ENCODE data around the gene PAH. TPM values are rescaled to one million over a fixed set of nuclear protein-coding genes. Genes with fewer than 3 reads are reported as not detected.

PAH gene
- polyA plus RNA-seq, 1 of the 3 experiments (the other 2 are of a cell fraction), result not detected

DNA sequence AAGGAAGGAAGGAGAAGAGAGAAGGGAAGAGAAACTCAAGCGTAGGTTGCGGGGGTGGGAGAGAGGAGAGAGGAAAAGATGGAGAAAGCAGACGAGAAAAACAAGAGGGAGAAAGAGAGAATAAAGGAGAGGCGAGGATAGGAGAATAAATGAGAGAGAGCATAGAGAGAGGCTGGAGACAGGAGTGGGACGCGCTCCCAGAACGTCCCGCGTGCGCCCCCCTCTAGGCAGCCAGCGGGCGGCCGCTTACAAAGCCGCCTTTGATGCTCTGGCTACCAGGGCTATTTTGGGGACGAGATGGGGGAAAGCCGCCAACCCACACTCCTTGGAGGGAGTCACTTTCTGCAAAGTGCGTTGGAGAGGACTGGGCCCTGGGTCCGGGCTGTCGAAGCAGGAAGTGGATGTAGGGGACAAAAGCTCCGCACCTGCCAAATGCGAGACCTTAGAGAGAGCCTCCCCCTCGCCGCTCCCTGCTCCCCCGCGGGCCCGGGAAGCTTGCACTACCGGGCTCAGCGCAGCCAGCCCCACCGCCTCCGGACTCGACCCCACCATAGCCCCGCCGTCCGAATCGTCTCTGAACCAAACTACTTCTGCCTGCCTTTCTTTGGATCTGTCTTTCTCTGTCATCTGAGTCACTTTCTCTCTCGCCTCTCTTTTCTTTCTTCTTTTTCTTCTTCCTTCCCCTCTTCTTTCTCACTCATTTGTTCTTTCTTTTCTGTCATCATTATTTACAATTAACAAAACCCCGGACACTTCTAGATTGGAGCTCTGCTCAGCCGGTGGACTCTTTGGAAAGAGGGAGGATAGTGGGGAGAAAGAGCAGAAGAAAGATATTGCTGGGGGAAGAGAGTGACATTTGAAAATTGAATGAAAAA is 48.5 kb upstream of the PAH start:
- no peaks in the 10 kb centered on the region for H3K9me3 ChIP-seq
- H4K20me1 ChIP-seq (ENCODE audit: insufficient read depth), result no peaks in the 10 kb centered on the region
- no peak overlapping the region for H3K27ac ChIP-seq (ENCODE audit: low read depth in 2 of 2, low read length in 1 of 2)
- H3F3A ChIP-seq (replicated peaks; ENCODE audit: insufficient read depth), result no peaks in the 10 kb centered on the region
- no peak overlapping the region; a peak in 1 of 4 replicates for H3K4me3 ChIP-seq (ENCODE audit: low read depth in 2 of 2, low read length in 1 of 2)
- H3K36me3 ChIP-seq (replicated peaks in 1 of 2; ENCODE audit: control insufficient read depth in 1 of 2, insufficient read depth in 2 of 2, low read length in 1 of 2), result no peaks in the 10 kb centered on the region
- H3K9ac ChIP-seq, result no peak overlapping the region
- H3K9me2 ChIP-seq, result no peaks in the 10 kb centered on the region
- ChIA-PET CTCF (interaction anchor here (1.7 kb wide), 1 partner anchor 17 kb away, joined by 4 read pairs; no protein-coding TSS in a partner anchor), POLR2A (no interaction called here)
- H2AFZ ChIP-seq (ENCODE audit: low read depth), result no peak overlapping the region
- peaks cover 0 to 4% of the 10 kb centered on the region in 2 experiments; a peak in 1 of 4 replicates for H3K4me1 ChIP-seq (ENCODE audit: control insufficient read depth in 1 of 2, insufficient read depth in 2 of 2, low read depth in 1 of 2, low read length in 1 of 2)
- WGBS (ENCODE audit: low lambda C conversion rate), result 35% methylated on average over 30 of the region's 38 CpGs
- no peaks in the 10 kb centered on the region for H3K27me3 ChIP-seq (ENCODE audit: insufficient read depth)
- H3K4me2 ChIP-seq, result no peak overlapping the region
- TF ChIP-seq SMC3 (IDR thresholded peaks at IDR 0.05; ENCODE audit: low read depth, low read length) (no peak), FOXJ3 (CRISPR knock-in tag; IDR thresholded peaks at IDR 0.05) (no peak), FOSL2 (IDR thresholded peaks at IDR 0.05; ENCODE audit: borderline replicate concordance, low read depth) (no peak), GATA2 (CRISPR knock-in tag; IDR thresholded peaks at IDR 0.05) (no peak), EP300 (IDR thresholded peaks at IDR 0.05; ENCODE audit: borderline replicate concordance in 1 of 2, low read depth in 1 of 2, low read length in 1 of 2) (no peak), RAD21 (IDR thresholded peaks at IDR 0.05; ENCODE audit: low read length) (no peak), SIN3A (IDR thresholded peaks at IDR 0.05; ENCODE audit: borderline replicate concordance, low read depth, low read length) (no peak), YY1 (IDR thresholded peaks at IDR 0.05; ENCODE audit: low read depth) (no peak), JUND (IDR thresholded peaks at IDR 0.05) (no peak), MXI1 (IDR thresholded peaks at IDR 0.05; ENCODE audit: low read depth, low read length) (no peak), RFX5 (IDR thresholded peaks at IDR 0.05; ENCODE audit: low read length) (no peak), RXRA (IDR thresholded peaks at IDR 0.05; ENCODE audit: borderline replicate concordance, low read depth) (no peak), RCOR1 (IDR thresholded peaks at IDR 0.05; ENCODE audit: low read length) (no peak), GABPA (IDR thresholded peaks at IDR 0.05; ENCODE audit: low read depth) (no peak)
- TF ChIP-seq, protein P1, sequence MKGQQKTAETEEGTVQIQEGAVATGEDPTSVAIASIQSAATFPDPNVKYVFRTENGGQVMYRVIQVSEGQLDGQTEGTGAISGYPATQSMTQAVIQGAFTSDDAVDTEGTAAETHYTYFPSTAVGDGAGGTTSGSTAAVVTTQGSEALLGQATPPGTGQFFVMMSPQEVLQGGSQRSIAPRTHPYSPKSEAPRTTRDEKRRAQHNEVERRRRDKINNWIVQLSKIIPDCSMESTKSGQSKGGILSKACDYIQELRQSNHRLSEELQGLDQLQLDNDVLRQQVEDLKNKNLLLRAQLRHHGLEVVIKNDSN (IDR thresholded peaks at IDR 0.05; ENCODE audit: borderline replicate concordance, low read depth), result no peak
- TF ChIP-seq, protein P2, sequence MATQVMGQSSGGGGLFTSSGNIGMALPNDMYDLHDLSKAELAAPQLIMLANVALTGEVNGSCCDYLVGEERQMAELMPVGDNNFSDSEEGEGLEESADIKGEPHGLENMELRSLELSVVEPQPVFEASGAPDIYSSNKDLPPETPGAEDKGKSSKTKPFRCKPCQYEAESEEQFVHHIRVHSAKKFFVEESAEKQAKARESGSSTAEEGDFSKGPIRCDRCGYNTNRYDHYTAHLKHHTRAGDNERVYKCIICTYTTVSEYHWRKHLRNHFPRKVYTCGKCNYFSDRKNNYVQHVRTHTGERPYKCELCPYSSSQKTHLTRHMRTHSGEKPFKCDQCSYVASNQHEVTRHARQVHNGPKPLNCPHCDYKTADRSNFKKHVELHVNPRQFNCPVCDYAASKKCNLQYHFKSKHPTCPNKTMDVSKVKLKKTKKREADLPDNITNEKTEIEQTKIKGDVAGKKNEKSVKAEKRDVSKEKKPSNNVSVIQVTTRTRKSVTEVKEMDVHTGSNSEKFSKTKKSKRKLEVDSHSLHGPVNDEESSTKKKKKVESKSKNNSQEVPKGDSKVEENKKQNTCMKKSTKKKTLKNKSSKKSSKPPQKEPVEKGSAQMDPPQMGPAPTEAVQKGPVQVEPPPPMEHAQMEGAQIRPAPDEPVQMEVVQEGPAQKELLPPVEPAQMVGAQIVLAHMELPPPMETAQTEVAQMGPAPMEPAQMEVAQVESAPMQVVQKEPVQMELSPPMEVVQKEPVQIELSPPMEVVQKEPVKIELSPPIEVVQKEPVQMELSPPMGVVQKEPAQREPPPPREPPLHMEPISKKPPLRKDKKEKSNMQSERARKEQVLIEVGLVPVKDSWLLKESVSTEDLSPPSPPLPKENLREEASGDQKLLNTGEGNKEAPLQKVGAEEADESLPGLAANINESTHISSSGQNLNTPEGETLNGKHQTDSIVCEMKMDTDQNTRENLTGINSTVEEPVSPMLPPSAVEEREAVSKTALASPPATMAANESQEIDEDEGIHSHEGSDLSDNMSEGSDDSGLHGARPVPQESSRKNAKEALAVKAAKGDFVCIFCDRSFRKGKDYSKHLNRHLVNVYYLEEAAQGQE (IDR thresholded peaks at IDR 0.05; ENCODE audit: low read depth, low read length), result no peak
- TF ChIP-seq, protein P3, sequence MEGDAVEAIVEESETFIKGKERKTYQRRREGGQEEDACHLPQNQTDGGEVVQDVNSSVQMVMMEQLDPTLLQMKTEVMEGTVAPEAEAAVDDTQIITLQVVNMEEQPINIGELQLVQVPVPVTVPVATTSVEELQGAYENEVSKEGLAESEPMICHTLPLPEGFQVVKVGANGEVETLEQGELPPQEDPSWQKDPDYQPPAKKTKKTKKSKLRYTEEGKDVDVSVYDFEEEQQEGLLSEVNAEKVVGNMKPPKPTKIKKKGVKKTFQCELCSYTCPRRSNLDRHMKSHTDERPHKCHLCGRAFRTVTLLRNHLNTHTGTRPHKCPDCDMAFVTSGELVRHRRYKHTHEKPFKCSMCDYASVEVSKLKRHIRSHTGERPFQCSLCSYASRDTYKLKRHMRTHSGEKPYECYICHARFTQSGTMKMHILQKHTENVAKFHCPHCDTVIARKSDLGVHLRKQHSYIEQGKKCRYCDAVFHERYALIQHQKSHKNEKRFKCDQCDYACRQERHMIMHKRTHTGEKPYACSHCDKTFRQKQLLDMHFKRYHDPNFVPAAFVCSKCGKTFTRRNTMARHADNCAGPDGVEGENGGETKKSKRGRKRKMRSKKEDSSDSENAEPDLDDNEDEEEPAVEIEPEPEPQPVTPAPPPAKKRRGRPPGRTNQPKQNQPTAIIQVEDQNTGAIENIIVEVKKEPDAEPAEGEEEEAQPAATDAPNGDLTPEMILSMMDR (IDR thresholded peaks at IDR 0.05), result no peak
- H3K79me2 ChIP-seq (ENCODE audit: insufficient read depth), result no peaks in the 10 kb centered on the region
- DNase-seq, result peak; percentile 61

All from SK-N-SH (cell line).